ENCODE data around the gene IL10.

The IL10 gene

GRCh38 chr1:206772243-206772937, at the start of gene IL10:
Gene IL10, minus strand, starts transcription at chr1:206772494. Its CDS starts 59 bp downstream, at chr1:206772435.
- peaks cover 23 to 26% of the 10 kb centered on the region in 2 experiments for H3K4me1 ChIP-seq (ENCODE audit: control insufficient read depth in 1 of 2, insufficient read depth in 1 of 2, low read depth in 1 of 2, low read length in 1 of 2)
- H3K27me3 ChIP-seq, result no peaks in the 10 kb centered on the region
- no peak for TF ChIP-seq CTCF (IDR thresholded peaks at IDR 0.05)
- H3K4me3 ChIP-seq (ENCODE audit: low read depth in 1 of 2, low read length in 1 of 2), result no peak within 1 kb of the TSS
- H3K36me3 ChIP-seq, result no peaks in the 10 kb centered on the region
- no peak within 1 kb of the TSS for H3K27ac ChIP-seq
- H3K9me3 ChIP-seq, result no peaks in the 10 kb centered on the region

GRCh38 chr1:206821493-206821892, 49.2 kb upstream of the IL10 start:
- Histone ChIP-seq H3K27me3 (no peaks in the 10 kb centered on the region), H3K27ac (no peak overlapping the region), H3K36me3 (no peaks in the 10 kb centered on the region), H3K9me3 (no peaks in the 10 kb centered on the region), H3K4me1 (ENCODE audit: control insufficient read depth in 1 of 2, insufficient read depth in 1 of 2, low read depth in 1 of 2, low read length in 1 of 2) (peaks cover 0 to 4% of the 10 kb centered on the region in 2 experiments), H3K4me3 (ENCODE audit: low read depth in 1 of 2, low read length in 1 of 2) (no peak overlapping the region)
- TF ChIP-seq CTCF (IDR thresholded peaks at IDR 0.05), result no peak

GRCh38 chr1:206816390-206817287, 44.3 kb upstream of the IL10 start:
- H3K27me3 ChIP-seq, result no peaks in the 10 kb centered on the region
- H3K9me3 ChIP-seq, result no peaks in the 10 kb centered on the region
- no peak overlapping the region for H3K4me3 ChIP-seq (ENCODE audit: low read depth in 1 of 2, low read length in 1 of 2)
- H3K36me3 ChIP-seq, result no peaks in the 10 kb centered on the region
- H3K27ac ChIP-seq, result no peak overlapping the region
- no peaks in the 10 kb centered on the region for H3K4me1 ChIP-seq (ENCODE audit: control insufficient read depth in 1 of 2, insufficient read depth in 1 of 2, low read depth in 1 of 2, low read length in 1 of 2)
- no peak for TF ChIP-seq CTCF (IDR thresholded peaks at IDR 0.05)

- Histone ChIP-seq H3K27me3 (no peaks in the 10 kb centered on the region), H3K9me3 (no peaks in the 10 kb centered on the region), H3K36me3 (no peaks in the 10 kb centered on the region), H3K4me3 (ENCODE audit: low read depth in 1 of 2, low read length in 1 of 2) (no peak overlapping the region), H3K27ac (no peak overlapping the region), H3K4me1 (ENCODE audit: control insufficient read depth in 1 of 2, insufficient read depth in 1 of 2, low read depth in 1 of 2, low read length in 1 of 2) (no peaks in the 10 kb centered on the region)
- no peak for TF ChIP-seq CTCF (IDR thresholded peaks at IDR 0.05)
Observed at GRCh38 chr1:206814716-206815341, 42.5 kb upstream of the IL10 start.

- H3K9me3 ChIP-seq, result no peaks in the 10 kb centered on the region
- H3K36me3 ChIP-seq, result no peaks in the 10 kb centered on the region
- H3K27me3 ChIP-seq, result no peaks in the 10 kb centered on the region
- no peak for TF ChIP-seq CTCF (IDR thresholded peaks at IDR 0.05)
- H3K27ac ChIP-seq, result no peak overlapping the region
- H3K4me1 ChIP-seq (ENCODE audit: control insufficient read depth in 1 of 2, insufficient read depth in 1 of 2, low read depth in 1 of 2, low read length in 1 of 2), result no peaks in the 10 kb centered on the region
- H3K4me3 ChIP-seq (ENCODE audit: low read depth in 1 of 2, low read length in 1 of 2), result no peak overlapping the region
Observed at GRCh38 chr1:206812471-206812870, 40.2 kb upstream of the IL10 start.
